OCI-LY1 (cell line): ENCODE results near the gene HOXC4.

Experiments used
- H2AFZ ChIP-seq: fragments of 200-600 bp; sonication (generic), shearing (Covaris generic); 2 replicates; pipeline ENCODE4 v1.6.0; 2014; ENCODE audit warnings: antibody characterized with exemption, mild to moderate bottlenecking, low read length
- H3F3A ChIP-seq: fragments of 200-600 bp; sonication (generic), shearing (Covaris generic); 2 replicates; pipeline ENCODE4 v1.6.0; 2014; ENCODE audit warnings: mild to moderate bottlenecking, antibody characterized with exemption, low read length, moderate library complexity; ENCODE audit not compliant: insufficient read depth
- H3K27ac ChIP-seq: fragments of 200-600 bp; sonication (generic); 2 replicates; pipeline ENCODE4 v1.5.1; 2014; ENCODE audit warnings: low read length, mixed run types, mild to moderate bottlenecking, low read depth; ENCODE audit not compliant: poor library complexity, severe bottlenecking
- H3K27me3 ChIP-seq: fragments of 200-600 bp; sonication (generic); 2 replicates; pipeline ENCODE4 v1.6.0; 2014; ENCODE audit warnings: antibody characterized with exemption, mild to moderate bottlenecking, low read length, moderate library complexity; ENCODE audit not compliant: insufficient read depth
- H3K36me3 ChIP-seq: fragments of 200-600 bp; sonication (generic); 2 replicates; pipeline ENCODE4 v1.6.1; 2014; ENCODE audit warnings: mild to moderate bottlenecking, antibody characterized with exemption, low read length, moderate library complexity, mixed read lengths; ENCODE audit not compliant: insufficient read depth
- H3K4me1 ChIP-seq: fragments of 200-600 bp; sonication (generic); 2 replicates; pipeline ENCODE4 v1.5.1; 2014; ENCODE audit warnings: mild to moderate bottlenecking, low read length, moderate library complexity; ENCODE audit not compliant: insufficient read depth, severe bottlenecking
- H3K4me2 ChIP-seq: fragments of 200-600 bp; sonication (generic), shearing (Covaris generic); 2 replicates; pipeline ENCODE4 v1.6.1; 2014; ENCODE audit warnings: low read length
- H3K4me3 ChIP-seq: fragments of 200-600 bp; sonication (generic); 2 replicates; pipeline ENCODE4 v1.5.1; 2014; ENCODE audit warnings: low read length, low read depth, mild to moderate bottlenecking, mixed read lengths; ENCODE audit not compliant: poor library complexity, severe bottlenecking
- H3K79me2 ChIP-seq: fragments of 200-600 bp; shearing (Covaris generic); 2 replicates; pipeline ENCODE4 v1.6.1; 2016; ENCODE audit warnings: mixed run types, low read length, mixed read lengths; ENCODE audit not compliant: insufficient read depth
- H3K9ac ChIP-seq: fragments of 200-600 bp; sonication (generic), shearing (Covaris generic); 2 replicates; pipeline ENCODE4 v1.6.1; 2014; ENCODE audit warnings: mild to moderate bottlenecking, low read length, mixed read lengths
- H3K9me2 ChIP-seq: fragments of 200-600 bp; sonication (generic), shearing (Covaris generic); 2 replicates; pipeline ENCODE4 v1.6.1; 2014; ENCODE audit warnings: low read depth, mild to moderate bottlenecking, low read length, mixed read lengths
- H3K9me3 ChIP-seq: fragments of 200-600 bp; shearing (Covaris generic); 2 replicates; pipeline ENCODE4 v1.6.1; 2014; ENCODE audit warnings: low read length, mixed read lengths
- H4K20me1 ChIP-seq: fragments of 200-600 bp; sonication (generic), shearing (Covaris generic); 2 replicates; pipeline ENCODE4 v1.6.0; 2016; ENCODE audit warnings: mild to moderate bottlenecking, low read length; ENCODE audit not compliant: insufficient read depth
- CTCF ChIP-seq: fragments of 200-600 bp; sonication (generic), shearing (Covaris generic); IDR thresholded peaks from 2 replicates; pipeline ENCODE4 v1.5.1; 2017; ENCODE audit warnings: mild to moderate bottlenecking, antibody characterized with exemption, low read length, moderate library complexity, mixed read lengths
- EZH2 ChIP-seq: fragments of 200-600 bp; sonication (generic), shearing (Covaris generic); IDR thresholded peaks from 2 replicates; pipeline ENCODE4 v1.8.0; 2017; ENCODE audit warnings: borderline replicate concordance, mixed run types, mild to moderate bottlenecking, antibody characterized with exemption, low read length, moderate library complexity, mixed read lengths

The HOXC4 gene

GRCh38 chr12:54046809-54047159, 6.9 kb upstream of the HOXC4 start:
- H3K36me3 ChIP-seq, result no peaks in the 10 kb centered on the region
- H3K4me1 ChIP-seq, result peaks cover 5% of the 10 kb centered on the region
- H3K27me3 ChIP-seq, result no peaks in the 10 kb centered on the region
- no peak overlapping the region for H3K4me3 ChIP-seq
- no peaks in the 10 kb centered on the region for H3K9me2 ChIP-seq
- no peak overlapping the region for H3K9ac ChIP-seq
- no peak overlapping the region for H3K27ac ChIP-seq
- no peaks in the 10 kb centered on the region for H3K79me2 ChIP-seq
- H4K20me1 ChIP-seq, result no peaks in the 10 kb centered on the region
- no peaks in the 10 kb centered on the region for H3F3A ChIP-seq
- TF ChIP-seq CTCF, result no peak
- TF ChIP-seq EZH2, result no peak
- no peaks in the 10 kb centered on the region for H3K9me3 ChIP-seq
- H2AFZ ChIP-seq, result no peak overlapping the region
- no peak overlapping the region for H3K4me2 ChIP-seq

GRCh38 chr12:54047160-54047963, 6.3 kb upstream of the HOXC4 start:
- Histone ChIP-seq H3K27ac (no peak overlapping the region), H3K36me3 (no peaks in the 10 kb centered on the region), H3K27me3 (no peaks in the 10 kb centered on the region), H3K79me2 (no peaks in the 10 kb centered on the region), H3K9me2 (no peaks in the 10 kb centered on the region), H2AFZ (no peak overlapping the region), H4K20me1 (no peaks in the 10 kb centered on the region), H3K4me1 (peaks cover 11% of the 10 kb centered on the region), H3K4me2 (no peak overlapping the region), H3K9me3 (no peaks in the 10 kb centered on the region), H3K4me3 (no peak overlapping the region), H3K9ac (no peak overlapping the region), H3F3A (no peaks in the 10 kb centered on the region)
- TF ChIP-seq EZH2 (no peak), CTCF (no peak)

GRCh38 chr12:54047964-54048303, 5.7 kb upstream of the HOXC4 start:
- Histone ChIP-seq H3K4me2 (no peak overlapping the region), H3F3A (no peaks in the 10 kb centered on the region), H3K36me3 (no peaks in the 10 kb centered on the region), H3K4me1 (peaks cover 17% of the 10 kb centered on the region), H3K9ac (no peak overlapping the region), H3K27me3 (no peaks in the 10 kb centered on the region), H3K79me2 (no peaks in the 10 kb centered on the region), H3K9me2 (no peaks in the 10 kb centered on the region), H3K27ac (no peak overlapping the region), H2AFZ (no peak overlapping the region), H3K4me3 (no peak overlapping the region), H3K9me3 (no peaks in the 10 kb centered on the region), H4K20me1 (no peaks in the 10 kb centered on the region)
- TF ChIP-seq CTCF (no peak), EZH2 (no peak)
